GM21423 (cell line): ENCODE measurements around the gene PDE8B.
"Not testable (repeated sequence)": the region's sequence is repeated elsewhere in the genome, so short reads cannot be mapped to it uniquely, and the experiment has no call there.

Experiments
- ATAC-seq: cut with Tn5 transposase; IDR thresholded peaks from one replicate; pipeline ENCODE4 v1.9.1; 2021; ENCODE audit warnings: mild to moderate bottlenecking, moderate library complexity; ENCODE audit not compliant: unreplicated experiment

PDE8B gene

DNA sequence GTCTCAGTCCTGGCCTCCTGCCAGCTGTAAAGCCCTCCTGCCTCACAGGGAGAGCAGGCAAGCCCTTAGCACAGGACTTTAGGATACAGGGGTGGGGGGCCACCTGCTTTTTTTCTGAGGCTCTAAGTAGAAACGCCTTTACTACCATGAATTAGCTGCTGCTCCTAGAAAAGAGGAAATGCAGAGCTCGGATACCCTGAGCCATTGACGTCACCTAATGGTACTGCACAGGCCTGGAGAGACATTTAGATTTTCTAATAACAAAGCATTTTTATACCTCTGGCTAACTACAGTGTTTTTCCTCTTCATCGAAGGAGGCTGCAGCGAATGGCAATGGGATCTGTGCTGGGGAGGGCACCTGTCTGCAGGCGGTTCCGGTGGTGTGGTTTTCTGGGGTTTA lies 144.6 kb downstream of the PDE8B start:
- no peak for ATAC-seq

DNA sequence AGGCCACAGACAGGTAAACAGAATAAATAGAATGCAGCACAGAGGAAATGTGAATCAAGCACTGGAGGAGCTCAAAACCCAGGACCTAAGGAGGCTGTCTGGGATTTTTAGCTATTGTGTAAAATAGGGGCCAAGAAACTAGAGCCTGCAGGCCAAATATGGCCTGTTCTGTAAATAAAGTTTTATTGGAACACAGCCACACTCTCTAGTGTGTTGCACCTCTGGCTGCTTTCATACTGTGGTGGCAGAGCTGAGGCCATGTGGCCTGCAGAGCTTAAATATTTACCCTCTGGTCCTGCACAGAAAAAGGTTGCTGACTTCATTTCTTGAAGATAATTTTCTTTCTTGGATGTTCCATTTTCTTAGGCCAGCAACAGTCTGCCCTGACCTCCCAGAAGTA lies 145.3 kb downstream of the PDE8B start:
- ATAC-seq, result no peak

DNA sequence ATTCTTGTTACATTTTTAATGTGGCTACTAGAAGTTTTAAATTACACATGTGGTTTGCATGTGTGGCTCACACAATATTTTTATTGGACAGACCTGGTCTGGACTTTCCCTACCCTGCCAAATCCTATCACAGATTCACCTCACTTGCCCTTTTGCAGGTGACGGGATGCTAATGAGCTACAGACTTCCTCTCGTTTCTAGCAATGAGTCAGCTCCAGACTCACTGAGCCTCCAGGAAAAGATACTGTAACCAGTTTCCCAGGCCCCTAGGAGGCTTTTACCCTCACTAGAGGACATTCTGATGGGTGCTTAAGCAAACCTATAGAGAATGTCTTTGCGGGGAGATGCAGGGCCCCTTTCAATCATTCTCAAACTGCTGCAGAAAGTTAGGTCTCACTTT lies 146.3 kb downstream of the PDE8B start:
- ATAC-seq, result peak; percentile 94

DNA sequence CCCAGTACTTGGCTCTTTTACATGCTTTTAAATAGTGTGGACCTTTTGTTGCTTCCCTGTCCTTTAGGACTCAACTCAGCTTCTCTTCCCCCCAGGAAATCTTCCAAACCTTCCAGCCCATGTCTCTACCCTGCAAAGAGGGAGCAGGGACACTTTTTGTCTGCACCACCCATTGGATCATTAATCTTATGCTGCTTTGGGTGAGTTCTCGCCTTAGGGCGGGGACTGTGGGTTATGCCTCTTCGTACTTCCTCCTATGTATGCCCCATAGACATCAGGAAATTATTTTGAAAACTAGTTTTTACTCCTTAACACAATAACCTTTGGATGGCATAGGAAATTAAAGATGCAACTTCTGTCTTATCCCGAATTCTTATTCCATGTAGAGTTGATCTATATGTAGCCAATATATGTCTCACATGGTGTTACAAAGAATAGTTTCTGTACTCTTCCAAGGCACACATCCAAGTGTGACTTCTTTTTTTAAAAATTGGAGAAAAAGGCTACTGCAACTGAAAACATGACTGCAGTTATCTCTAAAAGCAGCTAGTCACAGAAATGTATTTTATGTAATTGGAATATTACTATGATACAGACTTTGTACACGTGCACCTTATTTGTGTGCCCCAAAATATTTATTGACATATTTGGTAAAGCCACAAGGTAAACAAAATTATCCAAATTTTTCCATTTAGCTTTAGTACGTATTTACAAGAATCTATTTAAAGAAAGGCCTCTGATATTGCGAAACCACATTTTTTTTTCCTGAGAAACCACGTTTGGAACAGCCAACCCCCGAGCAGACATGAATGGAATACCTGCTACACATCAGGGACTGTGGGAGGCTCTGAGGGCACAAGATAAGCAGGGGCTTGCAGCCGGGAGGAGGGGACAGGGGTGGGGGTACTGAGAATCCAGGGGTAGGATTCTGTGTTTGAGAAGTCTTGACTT lies 148.1 kb downstream of the PDE8B start:
- no peak for ATAC-seq

GRCh38 chr5:77359231-77359630 lies 148.8 kb downstream of the PDE8B start:
- ATAC-seq, result no peak

GRCh38 chr5:77360381-77360780 lies 149.9 kb downstream of the PDE8B start:
- no peak for ATAC-seq

DNA sequence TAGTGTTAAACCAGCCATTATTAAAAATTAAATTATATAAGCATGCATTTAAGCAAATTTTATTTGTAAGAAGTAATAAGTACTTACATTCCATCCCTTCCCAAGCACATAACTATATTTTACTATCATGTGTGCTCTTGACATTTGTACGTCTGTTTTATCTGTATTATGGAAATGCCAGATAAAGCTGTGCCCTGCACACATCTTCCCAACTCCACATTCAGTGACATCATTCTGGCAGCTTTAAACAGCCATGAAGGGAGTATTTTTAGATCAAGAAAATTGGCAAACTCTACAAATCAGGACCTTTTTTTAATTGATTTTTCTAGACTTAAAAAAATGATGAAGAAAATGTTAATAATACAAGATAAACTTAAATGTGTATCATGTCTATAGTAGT lies 150.5 kb downstream of the PDE8B start:
- ATAC-seq, result no peak

GRCh38 chr5:77366717-77367500 lies 156.4 kb downstream of the PDE8B start:
- no peak for ATAC-seq

- ATAC-seq, result no peak
These were observed 157.3 kb downstream of the PDE8B start for GRCh38 chr5:77367741-77368140.

GRCh38 chr5:77368367-77368766 lies 157.9 kb downstream of the PDE8B start:
- ATAC-seq, result no peak

DNA sequence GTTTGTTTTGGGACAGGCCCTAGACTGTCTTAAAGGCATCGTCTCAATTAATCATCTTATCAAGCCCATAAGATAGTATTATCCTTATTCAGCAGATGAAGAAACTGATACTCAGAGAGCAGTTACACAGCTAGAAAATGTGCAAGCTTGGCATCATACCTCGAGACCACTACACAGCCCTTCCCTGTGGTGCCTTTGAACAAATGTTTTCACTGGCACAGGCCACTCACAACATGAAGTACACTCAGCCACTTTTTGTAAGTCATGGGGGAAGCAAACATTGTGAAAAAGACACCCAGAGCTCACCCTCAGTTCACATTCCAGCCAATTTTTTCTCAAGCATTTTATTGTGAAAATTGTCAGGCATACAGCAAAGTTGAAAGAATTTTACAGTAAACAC lies 159.1 kb downstream of the PDE8B start:
- ATAC-seq, result no peak

GRCh38 chr5:77374686-77375085 lies 164.2 kb downstream of the PDE8B start:
- no peak for ATAC-seq

DNA sequence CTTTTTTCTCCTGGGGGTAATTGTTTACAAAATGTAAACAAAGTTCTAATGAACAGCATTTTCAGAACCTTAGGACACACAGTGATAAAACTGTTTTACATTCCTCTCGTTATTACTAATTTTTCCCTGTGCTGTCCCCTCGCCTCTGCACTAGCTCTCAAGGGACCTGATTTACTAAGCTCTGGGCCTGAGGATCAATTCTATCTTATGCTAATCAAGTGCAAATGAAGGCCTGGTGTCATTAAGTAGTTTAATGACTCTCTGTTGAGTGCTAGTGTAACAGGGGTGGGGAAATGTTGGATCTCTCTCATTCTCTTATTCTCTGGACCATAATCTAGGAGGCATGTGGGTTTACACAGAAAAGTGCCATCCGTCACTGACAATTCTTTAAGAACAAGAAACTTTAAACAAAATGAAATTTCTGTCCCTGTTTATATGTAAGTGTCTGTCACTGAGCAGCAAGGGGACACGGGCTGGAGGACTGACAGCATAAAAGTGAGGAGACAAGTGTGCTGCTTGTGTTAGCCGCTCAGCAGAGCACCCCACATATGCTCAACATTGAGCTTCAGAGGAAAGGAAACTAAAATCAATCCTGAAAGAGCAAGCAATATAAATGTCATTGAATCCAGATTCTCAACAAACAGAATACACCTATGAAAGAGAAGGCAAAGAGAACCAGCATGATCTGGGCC lies 166.3 kb downstream of the PDE8B start:
- ATAC-seq, result no peak

DNA sequence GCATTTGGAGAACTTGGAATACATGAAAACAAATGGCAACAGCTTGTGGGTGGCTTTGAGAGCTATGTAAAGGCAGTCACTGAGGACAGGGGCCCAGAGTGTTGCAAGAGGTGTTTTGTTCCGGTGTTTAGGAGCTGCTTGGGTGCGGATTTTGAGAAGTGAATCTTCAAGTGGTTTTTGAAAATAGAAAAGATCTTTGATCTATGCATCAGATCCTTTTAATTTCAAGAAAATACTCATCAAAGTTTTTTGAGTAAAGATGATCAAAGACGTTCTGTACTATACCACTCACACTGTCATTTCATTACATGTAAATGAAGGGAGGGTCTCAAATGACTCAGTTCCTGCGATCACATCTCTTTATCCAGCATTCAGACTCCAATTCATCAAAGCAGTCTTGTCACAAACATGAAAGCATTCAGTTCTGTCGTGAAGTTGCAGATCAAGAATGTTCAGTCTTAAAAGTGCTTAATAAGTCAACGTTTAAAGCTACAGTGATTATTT lies 169.1 kb downstream of the PDE8B start:
- peak; percentile 59 for ATAC-seq

GRCh38 chr5:77380636-77381035 lies 170.2 kb downstream of the PDE8B start:
- ATAC-seq, result no peak

- not testable (repeated sequence) for ATAC-seq
These were observed 172.9 kb downstream of the PDE8B start for GRCh38 chr5:77383336-77383735.

GRCh38 chr5:77386340-77386739 lies 175.9 kb downstream of the PDE8B start:
- ATAC-seq, result not testable (repeated sequence)

GRCh38 chr5:77389746-77390145 lies 179.3 kb downstream of the PDE8B start:
- ATAC-seq, result no peak

- no peak for ATAC-seq
These were observed 179.7 kb downstream of the PDE8B start for GRCh38 chr5:77390221-77390620.

- ATAC-seq, result no peak
These were observed 180.3 kb downstream of the PDE8B start for GRCh38 chr5:77390795-77391194.

DNA sequence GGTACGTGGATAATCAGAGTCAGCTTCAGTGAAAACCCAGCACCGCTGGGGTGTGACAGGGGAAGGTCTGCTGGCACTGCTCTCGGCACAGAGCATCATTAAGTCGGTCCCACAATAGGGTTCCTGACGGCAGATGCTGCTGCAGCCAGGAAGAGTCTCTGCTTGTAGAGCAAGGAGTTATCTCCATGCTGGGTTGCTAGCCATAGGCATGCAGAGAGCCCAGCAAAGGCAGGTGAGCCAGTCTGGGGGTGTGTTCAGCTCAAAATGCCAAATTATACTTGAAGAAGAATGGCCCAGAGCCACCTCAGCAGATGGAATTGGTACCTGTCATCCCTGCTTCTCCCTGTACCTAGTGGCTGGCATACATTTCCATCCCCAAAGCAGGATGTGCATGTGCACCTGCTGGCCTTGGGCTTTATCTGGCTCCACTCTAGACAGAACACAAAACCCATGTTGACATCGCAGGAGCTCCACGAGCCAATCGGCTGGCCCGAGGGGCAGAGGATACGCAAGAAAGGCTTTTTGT lies 180.8 kb downstream of the PDE8B start:
- no peak for ATAC-seq
